MCF 10A (cell line): ENCODE results near the gene GABARAPL1. TPM values are rescaled to one million over a fixed set of nuclear protein-coding genes. Genes with fewer than 3 reads are reported as not detected.
A peak's percentile ranks its signal among the peaks of the same experiment; 100 is the strongest.

ENCODE experiments used
- Bru-seq: library from RNA; stranded (reverse); fragments of 400-500 nt; gene quantifications from one replicate; lab custom pipeline; 2021; lab: Mats Ljungman, UMichigan
- BruChase-seq, 2 experiments: library from RNA; stranded (reverse); fragments of 400-500 nt; gene quantifications; one replicate each; lab custom pipeline; 2021; lab: Mats Ljungman, UMichigan
- BruUV-seq: library from RNA; stranded (reverse); fragments of 400-500 nt; replicated peaks from 2 replicates; lab custom pipeline; 2021; lab: Mats Ljungman, UMichigan
- CTCF ChIA-PET: fragments of 300-600 bp; sonication (Branson Sonifier 250); formaldehyde crosslinking; extraction: SDS; loops from one replicate; lab custom pipeline; 2021; ENCODE audit warnings: antibody characterized with exemption, inconsistent platforms; lab: Yijun Ruan, JAX
- POLR2A ChIA-PET: fragments of 300-600, 350-650 bp; sonication (Branson Sonifier 250); formaldehyde crosslinking; extraction: SDS; loops from one replicate; lab custom pipeline; 2020; ENCODE audit warnings: antibody characterized with exemption, inconsistent platforms; lab: Yijun Ruan, JAX
- DNase-seq: peaks from one replicate; pipeline ENCODE4 v3.0.0-alpha.2; 2018; ENCODE audit not compliant: unreplicated experiment
- H3K27ac Mint-ChIP-seq: one replicate; pipeline ENCODE4 v1.8.0; 2022; ENCODE audit warnings: mild to moderate bottlenecking, low read depth, mixed read lengths; ENCODE audit not compliant: unreplicated experiment
- H3K27me3 Mint-ChIP-seq: one replicate; pipeline ENCODE4 v1.8.0; 2022; ENCODE audit warnings: mixed read lengths; ENCODE audit not compliant: insufficient read depth, unreplicated experiment
- H3K36me3 Mint-ChIP-seq: one replicate; pipeline ENCODE4 v1.8.0; 2022; ENCODE audit warnings: mild to moderate bottlenecking, moderate library complexity, mixed read lengths; ENCODE audit not compliant: insufficient read depth, unreplicated experiment
- H3K4me1 Mint-ChIP-seq: one replicate; pipeline ENCODE4 v1.8.0; 2022; ENCODE audit warnings: mixed read lengths; ENCODE audit not compliant: insufficient read depth, unreplicated experiment
- H3K4me3 Mint-ChIP-seq: one replicate; pipeline ENCODE4 v1.8.0; 2022; ENCODE audit warnings: mild to moderate bottlenecking, moderate library complexity, mixed read lengths; ENCODE audit not compliant: unreplicated experiment
- H3K9me3 Mint-ChIP-seq: one replicate; pipeline ENCODE4 v1.8.0; 2022; ENCODE audit warnings: mixed read lengths; ENCODE audit not compliant: unreplicated experiment
- intact Hi-C: fragments of 100-400 bp; cut with micrococcal nuclease; formaldehyde crosslinking; loops from 2 replicates; pipeline ENCODE4 v1.14.1; 2022
- long read RNA-seq: library from polyadenylated mRNA; stranded (forward); transcript quantifications from one replicate; pipeline ENCODE4 v2.0.0, GENCODE V29; 2022
- total RNA-seq: library from RNA; stranded (reverse); gene quantifications from 2 replicates; pipeline ENCODE4 v1.2.3, GENCODE V29; 2022
- TF ChIP-seq, protein P1 (sequence below): fragments of 200-600 bp; IDR thresholded peaks from one replicate; pipeline ENCODE4 v1.8.0; 2022; ENCODE audit warnings: antibody characterized with exemption, mild to moderate bottlenecking; ENCODE audit not compliant: unreplicated experiment

Gene GABARAPL1
- 19.7 and 28.1 TPM in 2 replicates for total RNA-seq
- Bru-seq, nascent RNA: percentile 85 among the genes with signal in this experiment
- percentile 88 among the genes with signal in this experiment for BruChase-seq, experiment 1, labeled RNA remaining after a 6-hour chase
- BruChase-seq, experiment 2, labeled RNA remaining after a 2-hour chase: percentile 87 among the genes with signal in this experiment
- long read RNA-seq, partial matches to known transcripts: 0 of 7 reads
- long read RNA-seq, other reads (novel, unspliced or antisense): 3 of 7 reads

DNA sequence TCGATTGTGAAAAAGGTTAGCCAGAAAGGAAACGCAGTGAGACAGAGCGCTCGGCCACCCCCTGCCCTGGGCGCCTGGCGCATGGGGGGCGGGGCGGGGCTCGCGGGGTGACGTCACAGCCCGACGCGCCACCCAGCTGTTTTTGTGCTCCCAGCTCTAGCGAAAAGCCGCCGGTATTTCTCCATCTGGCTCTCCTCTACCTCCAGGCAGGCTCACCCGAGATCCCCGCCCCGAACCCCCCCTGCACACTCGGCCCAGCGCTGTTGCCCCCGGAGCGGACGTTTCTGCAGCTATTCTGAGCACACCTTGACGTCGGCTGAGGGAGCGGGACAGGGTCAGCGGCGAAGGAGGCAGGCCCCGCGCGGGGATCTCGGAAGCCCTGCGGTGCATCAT, at the start of gene GABARAPL1:
Gene GABARAPL1, plus strand, starts transcription at position 139 of the 393 bp plus-strand sequence. Its CDS starts 253 bp downstream, at position 392.
- peak; percentile 79 for DNase-seq
- Mint-ChIP-seq H3K27ac (peak within 1 kb of the TSS; percentile 99), H3K4me1 (peaks cover 21% of the 10 kb centered on the region), H3K36me3 (peaks cover 12% of the 10 kb centered on the region), H3K4me3 (peak within 1 kb of the TSS; percentile 88), H3K9me3 (no peaks in the 10 kb centered on the region), H3K27me3 (no peaks in the 10 kb centered on the region)
- BruUV-seq: no TSS peak
- TF ChIP-seq, protein P1, sequence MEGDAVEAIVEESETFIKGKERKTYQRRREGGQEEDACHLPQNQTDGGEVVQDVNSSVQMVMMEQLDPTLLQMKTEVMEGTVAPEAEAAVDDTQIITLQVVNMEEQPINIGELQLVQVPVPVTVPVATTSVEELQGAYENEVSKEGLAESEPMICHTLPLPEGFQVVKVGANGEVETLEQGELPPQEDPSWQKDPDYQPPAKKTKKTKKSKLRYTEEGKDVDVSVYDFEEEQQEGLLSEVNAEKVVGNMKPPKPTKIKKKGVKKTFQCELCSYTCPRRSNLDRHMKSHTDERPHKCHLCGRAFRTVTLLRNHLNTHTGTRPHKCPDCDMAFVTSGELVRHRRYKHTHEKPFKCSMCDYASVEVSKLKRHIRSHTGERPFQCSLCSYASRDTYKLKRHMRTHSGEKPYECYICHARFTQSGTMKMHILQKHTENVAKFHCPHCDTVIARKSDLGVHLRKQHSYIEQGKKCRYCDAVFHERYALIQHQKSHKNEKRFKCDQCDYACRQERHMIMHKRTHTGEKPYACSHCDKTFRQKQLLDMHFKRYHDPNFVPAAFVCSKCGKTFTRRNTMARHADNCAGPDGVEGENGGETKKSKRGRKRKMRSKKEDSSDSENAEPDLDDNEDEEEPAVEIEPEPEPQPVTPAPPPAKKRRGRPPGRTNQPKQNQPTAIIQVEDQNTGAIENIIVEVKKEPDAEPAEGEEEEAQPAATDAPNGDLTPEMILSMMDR: no peak
- ChIA-PET POLR2A (interaction anchor here (0.7 to 5.0 kb wide), 25 partner anchors 7 to 562 kb away, joined by 3 to 38 read pairs (median 4); partner anchors contain the start of genes KLRC1 and YBX3), CTCF (interaction anchor here (0.7 to 1.2 kb wide), 2 partner anchors 23 to 178 kb away, joined by 3 read pairs; no protein-coding TSS in a partner anchor)
- intact Hi-C loops: loop anchor here (5.0 to 10.0 kb wide), 3 partner anchors 188 to 505 kb away; partner anchors contain the start of gene CLEC2B

DNA sequence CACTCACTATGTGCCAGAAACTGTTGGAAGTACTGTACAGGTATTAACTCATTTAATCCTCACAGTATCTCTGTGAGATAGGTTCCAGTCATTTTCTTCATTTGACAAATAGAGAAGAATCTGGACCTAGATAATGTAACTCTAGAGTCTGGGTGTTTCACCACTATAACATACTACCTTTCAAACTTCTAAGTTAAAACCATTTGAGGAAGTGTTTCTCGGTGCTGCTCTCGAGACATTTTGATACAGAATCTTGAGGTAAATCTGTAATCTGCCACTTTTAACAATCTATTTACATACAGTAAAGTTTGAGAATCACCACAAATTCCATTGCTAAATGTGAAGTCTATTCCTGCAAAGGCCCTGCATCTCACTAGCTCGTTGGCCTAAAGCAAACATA, 49.6 kb upstream of the GABARAPL1 start:
- BruUV-seq: no TSS peak

DNA sequence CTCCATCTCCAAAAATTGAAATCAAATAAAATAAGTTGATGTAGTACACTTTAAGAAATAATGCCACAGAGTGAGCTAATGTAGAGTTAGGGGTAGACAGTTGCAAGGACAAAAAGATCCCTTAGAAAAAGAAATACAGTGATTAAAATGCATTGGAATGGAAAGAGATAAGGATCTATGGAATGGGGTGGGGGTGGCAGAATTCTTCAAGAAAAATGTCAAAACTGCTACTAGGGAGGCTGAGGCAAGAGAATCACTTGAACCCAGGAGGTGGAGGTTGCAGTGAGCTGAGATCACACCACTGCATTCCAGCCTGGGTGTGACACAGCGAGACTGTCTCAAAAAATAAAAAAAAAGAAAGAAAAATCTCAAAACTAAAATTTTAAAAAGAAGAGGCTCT, 47.3 kb upstream of the GABARAPL1 start:
- TF ChIP-seq, protein P1: no peak
- no peak for DNase-seq
- no TSS peak for BruUV-seq
- H3K4me3 Mint-ChIP-seq: no peak overlapping the region
- ChIA-PET POLR2A (no interaction called here), CTCF (interaction anchor here (0.6 to 2.6 kb wide), 2 partner anchors 12 to 209 kb away, joined by 5 to 12 read pairs; no protein-coding TSS in a partner anchor)
- no peak overlapping the region for H3K27ac Mint-ChIP-seq
- H3K4me1 Mint-ChIP-seq: peaks cover 21% of the 10 kb centered on the region
- H3K27me3 Mint-ChIP-seq: no peaks in the 10 kb centered on the region
- H3K9me3 Mint-ChIP-seq: no peaks in the 10 kb centered on the region
- intact Hi-C loops: no loop called here
- no peaks in the 10 kb centered on the region for H3K36me3 Mint-ChIP-seq

More for the DNA sequence above, 49.6 kb upstream of the GABARAPL1 start:
- TF ChIP-seq, protein P1: no peak
- DNase-seq: no peak
- Mint-ChIP-seq H3K9me3 (no peaks in the 10 kb centered on the region), H3K27ac (no peak overlapping the region), H3K36me3 (no peaks in the 10 kb centered on the region), H3K4me3 (no peak overlapping the region), H3K4me1 (peaks cover 12% of the 10 kb centered on the region), H3K27me3 (no peaks in the 10 kb centered on the region)
- ChIA-PET CTCF (interaction anchor here (0.6 to 2.6 kb wide), 3 partner anchors 10 to 1184 kb away, joined by 4 to 12 read pairs (median 7); no protein-coding TSS in a partner anchor), POLR2A (no interaction called here)
- intact Hi-C loops: no loop called here

DNA sequence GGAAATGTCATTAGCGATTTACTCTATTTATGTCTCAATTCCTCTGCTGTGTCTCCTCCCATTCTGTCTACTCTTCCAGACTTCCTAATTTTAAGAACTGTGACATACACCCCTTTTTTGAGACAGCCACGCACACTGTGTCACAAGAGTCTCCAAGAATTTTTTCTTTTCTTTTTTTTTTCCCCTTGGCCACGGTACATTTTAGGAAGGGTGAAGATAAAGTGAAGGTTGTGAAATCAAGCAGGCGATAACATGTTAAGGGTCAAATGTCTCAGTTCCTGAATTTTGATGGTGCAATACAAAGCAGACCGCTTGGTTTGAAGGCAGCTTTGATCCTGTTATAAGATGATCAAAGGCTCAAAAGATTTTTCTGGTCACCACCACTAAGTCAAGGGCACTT, 45.1 kb upstream of the GABARAPL1 start:
- TF ChIP-seq, protein P1: no peak
- CTCF ChIA-PET: interaction anchor here (1.1 to 2.7 kb wide), 2 partner anchors 15 to 22 kb away, joined by 4 to 12 read pairs; no protein-coding TSS in a partner anchor
- Mint-ChIP-seq H3K9me3 (no peaks in the 10 kb centered on the region), H3K4me3 (no peak overlapping the region), H3K4me1 (peaks cover 26% of the 10 kb centered on the region), H3K27me3 (no peaks in the 10 kb centered on the region), H3K36me3 (no peaks in the 10 kb centered on the region), H3K27ac (no peak overlapping the region)
- no TSS peak for BruUV-seq
- POLR2A ChIA-PET: interaction anchor here (1.1 to 2.5 kb wide), 2 partner anchors 15 to 46 kb away, joined by 5 to 11 read pairs; partner anchors contain the start of gene GABARAPL1
- intact Hi-C loops: no loop called here
- DNase-seq: peak; percentile 72
